Body of pancreas (tissue), 4 donors: Measurements from ENCODE around the gene LRIF1. TPM values are rescaled to one million over a fixed set of nuclear protein-coding genes. Genes with fewer than 3 reads are reported as not detected.

Experiments
- ATAC-seq: fragments of 150-250 bp; one replicate; pipeline ENCODE4 v1.9.1; 2016
- DNase-seq, 4 donors: peaks; one replicate each; pipeline ENCODE4 v3.0.0-alpha.2; 2019
- H3K27ac ChIP-seq, 4 donors: fragments of 200-600 bp; sonication (generic); 1 replicate in 3 of 4; 2 replicates in 1 of 4; pipeline versions ENCODE4 v1.5.1 to v1.6.1; 2016 to 2019; ENCODE audit warnings: mild to moderate bottlenecking in 1 of 4, mixed read lengths in 1 of 4, moderate library complexity in 1 of 4
- H3K27me3 ChIP-seq, 2 donors: fragments of 200-600 bp; sonication (generic); one replicate each; pipeline ENCODE4 v1.6.0; 2016; ENCODE audit warnings: mild to moderate bottlenecking in 1 of 2
- H3K36me3 ChIP-seq, 2 donors: fragments of 200-600 bp; sonication (generic); replicated peaks in 1 of 2; 2 replicates each; pipeline ENCODE4 v1.5.1; 2016; ENCODE audit warnings: low read depth in 2 of 2; ENCODE audit not compliant: insufficient read depth in 1 of 2
- H3K4me1 ChIP-seq: fragments of 200-600 bp; sonication (generic); one replicate; pipeline ENCODE4 v1.6.0; 2016
- H3K4me3 ChIP-seq, 2 donors: fragments of 200-600 bp; sonication (generic); 1 replicate in 1 of 2; 2 replicates in 1 of 2; pipeline ENCODE4 v1.5.1; 2016 to 2019
- H3K9me3 ChIP-seq, 3 donors: fragments of 200-600 bp; sonication (generic); 1 replicate in 2 of 3; 2 replicates in 1 of 3; pipeline ENCODE4 v1.5.1; 2016
- POLR2A ChIP-seq, 3 donors: fragments of 450-650 bp; IDR thresholded peaks; one replicate each; pipeline ENCODE4 v1.6.1; 2016; ENCODE audit warnings: antibody characterized with exemption in 3 of 3, mild to moderate bottlenecking in 2 of 3
- WGBS, 2 donors: methylation state at CpG; one replicate each; pipeline ENCODE4 v1.1.5; 2017; 5-methylcytosine and 5-hydroxymethylcytosine counted together
- intact Hi-C: fragments of 100-400 bp; cut with DNase I; formaldehyde crosslinking; loops from one replicate; pipeline ENCODE4 v1.15.1; 2023
- total RNA-seq, 2 donors: library from RNA; depleted of rRNA; stranded (reverse); fragments of >200 nt; gene quantifications; one replicate each; pipeline ENCODE4 v1.1.0, GENCODE V29; 2016
- TF ChIP-seq, protein P1 (sequence below), 7 experiments: fragments of 450-650 bp in 4 of 7; fragments of 200-600 bp in 3 of 7; sonication (generic) in 3 of 7; IDR thresholded peaks; one replicate each; pipeline ENCODE4 v1.5.1; 2016 to 2019; ENCODE audit warnings: antibody characterized with exemption in 7 of 7

The LRIF1 gene
- total RNA-seq, 2 donors from 2014 or later, result 3.6 to 9.9 TPM

DNA sequence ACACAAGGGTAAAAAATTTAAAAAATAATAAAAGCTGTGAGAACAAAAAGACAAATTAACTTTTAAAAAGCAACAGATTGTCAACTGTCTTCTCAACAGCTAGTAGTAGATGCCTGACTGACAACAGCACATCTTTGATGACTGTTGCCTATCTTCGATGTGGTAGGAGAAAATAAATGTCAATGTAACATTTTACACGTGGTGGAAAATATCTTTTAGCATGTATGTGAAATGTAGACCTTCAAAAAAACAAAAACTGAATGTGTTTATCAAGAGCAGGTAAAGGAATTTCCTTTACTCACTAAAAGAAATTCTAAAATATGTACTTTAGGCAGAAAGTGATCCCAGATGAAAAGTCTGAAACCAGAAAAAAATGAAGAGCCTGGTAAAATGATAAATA lies 47.9 kb downstream of the LRIF1 start:
- Histone ChIP-seq H3K36me3 (no peaks in the 10 kb centered on the region), H3K4me1 (no peaks in the 10 kb centered on the region), H3K9me3 (no peaks in the 10 kb centered on the region), H3K27ac (no peak overlapping the region), H3K4me3 (no peak overlapping the region), H3K27me3 (no peaks in the 10 kb centered on the region)
- 44 to 53% methylated on average over 2 of the region's 2 CpGs for WGBS, 2 donors
- intact Hi-C loops, result no loop called here
- ATAC-seq, result no peak
- DNase-seq, result no peak
- TF ChIP-seq, protein P1, sequence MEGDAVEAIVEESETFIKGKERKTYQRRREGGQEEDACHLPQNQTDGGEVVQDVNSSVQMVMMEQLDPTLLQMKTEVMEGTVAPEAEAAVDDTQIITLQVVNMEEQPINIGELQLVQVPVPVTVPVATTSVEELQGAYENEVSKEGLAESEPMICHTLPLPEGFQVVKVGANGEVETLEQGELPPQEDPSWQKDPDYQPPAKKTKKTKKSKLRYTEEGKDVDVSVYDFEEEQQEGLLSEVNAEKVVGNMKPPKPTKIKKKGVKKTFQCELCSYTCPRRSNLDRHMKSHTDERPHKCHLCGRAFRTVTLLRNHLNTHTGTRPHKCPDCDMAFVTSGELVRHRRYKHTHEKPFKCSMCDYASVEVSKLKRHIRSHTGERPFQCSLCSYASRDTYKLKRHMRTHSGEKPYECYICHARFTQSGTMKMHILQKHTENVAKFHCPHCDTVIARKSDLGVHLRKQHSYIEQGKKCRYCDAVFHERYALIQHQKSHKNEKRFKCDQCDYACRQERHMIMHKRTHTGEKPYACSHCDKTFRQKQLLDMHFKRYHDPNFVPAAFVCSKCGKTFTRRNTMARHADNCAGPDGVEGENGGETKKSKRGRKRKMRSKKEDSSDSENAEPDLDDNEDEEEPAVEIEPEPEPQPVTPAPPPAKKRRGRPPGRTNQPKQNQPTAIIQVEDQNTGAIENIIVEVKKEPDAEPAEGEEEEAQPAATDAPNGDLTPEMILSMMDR (IDR thresholded peaks at IDR 0.05), result no peak
- no peak for TF ChIP-seq POLR2A (IDR thresholded peaks at IDR 0.05)

DNA sequence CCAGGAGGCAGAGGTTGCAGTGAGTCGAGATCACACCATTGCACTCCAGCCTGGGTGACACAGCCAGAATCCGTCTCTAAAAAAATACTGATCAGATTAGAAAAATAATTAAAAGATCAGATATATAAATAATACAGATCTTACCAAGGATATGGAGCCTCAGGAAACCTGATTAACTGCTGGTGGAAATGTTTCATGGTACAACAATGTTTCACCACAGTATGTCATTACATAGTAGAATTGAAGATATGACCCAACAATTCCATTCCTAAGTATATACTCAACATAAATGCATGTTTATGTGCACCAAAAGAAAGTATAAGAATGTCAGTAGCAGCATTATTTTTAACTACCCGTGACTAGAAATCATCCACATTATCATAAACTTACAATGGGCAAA lies 49.0 kb downstream of the LRIF1 start:
- ATAC-seq, result no peak
- Histone ChIP-seq H3K36me3 (no peaks in the 10 kb centered on the region), H3K27me3 (no peaks in the 10 kb centered on the region), H3K4me1 (no peaks in the 10 kb centered on the region), H3K4me3 (no peak overlapping the region), H3K27ac (no peak overlapping the region), H3K9me3 (no peaks in the 10 kb centered on the region)
- intact Hi-C loops, result no loop called here
- no peak for DNase-seq
- 73 to 81% methylated on average over 3 of the region's 3 CpGs for WGBS, 2 donors
- TF ChIP-seq, protein P1 (IDR thresholded peaks at IDR 0.05), result no peak
- no peak for TF ChIP-seq POLR2A (IDR thresholded peaks at IDR 0.05)

DNA sequence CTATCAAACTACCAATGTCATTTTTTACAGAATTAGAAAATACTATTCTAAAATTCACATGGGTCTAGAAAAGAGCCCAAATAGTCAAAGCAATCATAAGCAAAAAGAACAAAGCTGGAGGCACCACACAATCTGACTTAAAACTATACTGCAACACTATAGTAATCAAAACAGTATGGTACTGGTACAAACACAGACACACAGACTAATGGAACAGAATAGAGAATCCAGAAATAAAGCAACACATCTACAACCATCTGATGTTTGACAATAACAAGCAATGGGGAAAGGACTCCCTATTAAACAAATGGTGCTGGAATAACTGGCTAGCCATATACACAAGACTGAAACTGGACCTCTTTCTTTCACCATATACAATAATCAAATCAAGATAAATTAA lies 50.9 kb downstream of the LRIF1 start:
- Histone ChIP-seq H3K27ac (no peak overlapping the region), H3K9me3 (no peaks in the 10 kb centered on the region), H3K27me3 (no peaks in the 10 kb centered on the region), H3K4me1 (no peaks in the 10 kb centered on the region), H3K4me3 (no peak overlapping the region), H3K36me3 (no peaks in the 10 kb centered on the region)
- ATAC-seq (no peak), DNase-seq (no peak)
- TF ChIP-seq, protein P1 (IDR thresholded peaks at IDR 0.05), result no peak
- no peak for TF ChIP-seq POLR2A (IDR thresholded peaks at IDR 0.05)
- intact Hi-C loops, result no loop called here

DNA sequence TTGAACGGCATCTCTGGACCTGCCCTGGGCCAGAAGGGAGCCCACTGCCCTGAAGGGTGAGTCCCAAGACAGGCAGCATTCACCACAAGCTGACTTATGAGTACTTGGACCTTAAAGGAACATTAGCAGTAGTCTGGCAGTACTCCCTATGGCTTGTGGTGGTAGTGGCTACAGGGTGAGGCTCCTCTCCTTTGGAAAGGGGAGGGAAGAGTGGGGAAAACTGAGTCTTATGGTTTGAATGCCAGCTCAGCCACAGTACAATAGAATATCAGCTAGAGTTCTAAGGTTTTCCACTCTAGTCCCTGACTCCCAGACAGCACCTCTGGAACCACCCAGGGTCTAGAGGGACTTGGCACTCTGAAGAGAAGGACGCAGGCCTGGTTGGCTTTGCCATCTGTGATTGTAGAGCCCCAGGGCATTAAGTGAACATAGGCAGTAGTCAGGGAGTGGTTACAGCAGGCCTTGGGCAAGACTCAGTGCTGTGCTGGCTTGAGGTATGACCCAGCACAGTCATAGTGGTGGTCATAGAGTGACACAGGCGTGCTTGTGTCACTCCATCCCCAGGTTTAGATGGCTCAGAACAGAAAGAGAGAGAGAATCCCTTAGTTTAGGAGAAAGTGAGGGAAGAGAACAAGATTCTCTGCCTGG lies 59.7 kb downstream of the LRIF1 start:
- no peak overlapping the region for H3K4me3 ChIP-seq
- TF ChIP-seq, protein P1 (IDR thresholded peaks at IDR 0.05), result no peak
- no peak for TF ChIP-seq POLR2A (IDR thresholded peaks at IDR 0.05)
- H3K27me3 ChIP-seq, result no peaks in the 10 kb centered on the region
- H3K4me1 ChIP-seq, result no peaks in the 10 kb centered on the region
- ATAC-seq (no peak), DNase-seq (no peak)
- intact Hi-C loops, result no loop called here
- WGBS, 2 donors, result 59 to 68% methylated on average over 3 of the region's 3 CpGs
- H3K36me3 ChIP-seq, result no peaks in the 10 kb centered on the region
- no peak overlapping the region for H3K27ac ChIP-seq
- H3K9me3 ChIP-seq, result no peaks in the 10 kb centered on the region

DNA sequence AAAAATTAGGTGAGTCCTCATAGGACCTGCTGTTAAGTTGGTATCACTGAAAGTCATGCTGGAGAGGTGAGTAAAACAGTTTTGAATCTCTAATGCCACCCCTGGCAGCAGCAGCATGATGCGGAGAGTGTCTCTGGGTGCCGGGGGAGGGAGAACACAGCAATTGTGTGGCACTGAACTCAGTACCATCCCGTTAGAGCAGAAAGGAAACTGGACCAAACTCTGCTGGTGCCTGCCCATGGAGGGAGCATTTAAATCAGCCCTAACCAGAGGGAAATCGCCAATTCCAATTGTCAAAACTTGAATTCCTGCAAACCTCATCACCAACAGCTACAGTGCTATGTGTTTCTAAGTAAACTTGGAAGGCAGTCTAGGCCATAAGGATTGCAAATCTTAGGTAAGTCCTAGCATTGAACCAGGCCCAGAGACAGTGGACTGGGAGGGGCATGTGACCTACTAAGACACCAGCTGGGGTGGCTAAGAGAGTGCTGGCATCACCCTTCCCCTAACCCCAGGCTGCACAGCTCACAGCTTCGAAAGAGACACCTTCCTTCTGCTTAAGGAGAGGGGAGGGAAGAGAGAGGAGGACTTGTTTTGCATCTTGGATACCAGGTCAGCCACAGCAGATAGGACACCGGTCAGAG lies 60.8 kb downstream of the LRIF1 start:
- no peak for TF ChIP-seq POLR2A (IDR thresholded peaks at IDR 0.05)
- TF ChIP-seq, protein P1 (IDR thresholded peaks at IDR 0.05), result no peak
- WGBS, 2 donors, result 64 to 76% methylated on average over 6 of the region's 6 CpGs
- intact Hi-C loops, result no loop called here

More for the DNA sequence above, 60.8 kb downstream of the LRIF1 start:
- ATAC-seq (no peak), DNase-seq (no peak)
- H3K9me3 ChIP-seq, result no peaks in the 10 kb centered on the region
- H3K27me3 ChIP-seq, result no peaks in the 10 kb centered on the region
- no peaks in the 10 kb centered on the region for H3K36me3 ChIP-seq
- no peaks in the 10 kb centered on the region for H3K4me1 ChIP-seq
- no peak overlapping the region for H3K4me3 ChIP-seq
- no peak overlapping the region for H3K27ac ChIP-seq
